Ovary (tissue), 3 donors: ENCODE data around the gene KIF26B.

Experiments used
- CTCF ChIP-seq, 3 donors: fragments of 450-650 bp in 2 of 3; fragments of 200-600 bp in 1 of 3; IDR thresholded peaks; one replicate each; pipeline versions ENCODE4 v1.5.1 to v1.8.0; 2016 to 2022; ENCODE audit warnings: antibody characterized with exemption in 3 of 3, mild to moderate bottlenecking in 1 of 3
- EP300 ChIP-seq: sonication (generic); formaldehyde crosslinking; IDR thresholded peaks from one replicate; pipeline ENCODE4 v1.6.1; 2017; ENCODE audit warnings: antibody characterized with exemption
- POLR2A ChIP-seq: fragments of 450-650 bp; IDR thresholded peaks from one replicate; pipeline ENCODE4 v1.6.1; 2017; ENCODE audit warnings: antibody characterized with exemption, mild to moderate bottlenecking, moderate library complexity
- donor health status: DM: no; HTN: no; CAD: no.

- TF ChIP-seq CTCF (IDR thresholded peaks at IDR 0.05), result no peak
- no peak for TF ChIP-seq EP300
- TF ChIP-seq POLR2A, result no peak
These were observed 430.6 kb downstream of the KIF26B start for GRCh38 chr1:245585252-245585959.
